K562 (cell line): ENCODE measurements around the gene KLF1. TPM values are rescaled to one million over a fixed set of nuclear protein-coding genes. Genes with fewer than 3 reads are reported as not detected.

Experiments
- ATAC-seq: fragments of 200-7000 bp; cut with Tn5 transposase; 3 replicates; pipeline ENCODE4 v1.9.1; 2020; ENCODE audit warnings: moderate library complexity
- BruUV-seq: library from RNA; stranded (reverse); fragments of 400-500 nt; replicated peaks from 2 replicates; lab custom pipeline; 2021; lab: Mats Ljungman, UMichigan
- CTCF ChIA-PET: fragments of 300-600 bp; formaldehyde crosslinking; extraction: SDS; loops from one replicate; lab custom pipeline; 2021; ENCODE audit warnings: low intra/inter-chr PET ratio; lab: Yijun Ruan, JAX
- POLR2A ChIA-PET: fragments of 300-600, 350-650 bp; sonication (Branson Sonifier 250); formaldehyde crosslinking; extraction: SDS; loops from one replicate; lab custom pipeline; 2021; ENCODE audit warnings: antibody characterized with exemption, inconsistent platforms; lab: Yijun Ruan, JAX
- DNase-seq, 4 experiments: peaks; one replicate each; pipeline versions ENCODE4 v3.0.0 to v3.0.0-alpha.2; 2011 to 2018; ENCODE audit warnings: low spot score in 3 of 4, mixed read lengths in 3 of 4; ENCODE audit errors: extremely low read depth in 1 of 4
- FAIRE-seq: peaks from 2 replicates; lab custom pipeline; 2011; peaks lifted over from hg19 to GRCh38; lab: Jason Lieb, UNC
- H2AFZ ChIP-seq: 2 replicates; pipeline ENCODE4 v1.6.0; 2011; ENCODE audit warnings: low read depth, low read length, control low read depth, inconsistent platforms
- H3K27ac ChIP-seq: fragments of 200-600 bp; 3 replicates; pipeline ENCODE4 v1.8.0; 2011; ENCODE audit warnings: low read depth, mild to moderate bottlenecking, control low read depth, inconsistent platforms, low read length, moderate library complexity, mixed read lengths; ENCODE audit errors: extremely low read depth
- H3K27me3 ChIP-seq, 2 experiments: fragments of 300-600 bp in 1 of 2; 2 replicates in 1 of 2; 3 replicates in 1 of 2; pipeline versions ENCODE4 v1.6.0 to v1.8.0; 2011; ENCODE audit warnings: inconsistent platforms in 2 of 2, low read length in 2 of 2, mild to moderate bottlenecking in 1 of 2, mixed read lengths in 1 of 2, moderate library complexity in 1 of 2; ENCODE audit not compliant: control insufficient read depth in 2 of 2, insufficient read depth in 2 of 2
- H3K36me3 ChIP-seq: fragments of 300-600 bp; 3 replicates; pipeline ENCODE4 v1.8.0; 2011; ENCODE audit warnings: mild to moderate bottlenecking, low read length, inconsistent platforms; ENCODE audit not compliant: control insufficient read depth, insufficient read depth
- H3K4me1 ChIP-seq, 2 experiments: fragments of 200-600 bp in 1 of 2; replicated peaks in 1 of 2; 2 replicates in 1 of 2; 3 replicates in 1 of 2; pipeline versions ENCODE4 v1.5.1 to v1.8.0; 2011; ENCODE audit warnings: inconsistent platforms in 2 of 2, low read length in 2 of 2, mild to moderate bottlenecking in 1 of 2, mixed read lengths in 1 of 2, moderate library complexity in 1 of 2; ENCODE audit not compliant: control insufficient read depth in 2 of 2, insufficient read depth in 2 of 2
- H3K4me2 ChIP-seq: 2 replicates; pipeline ENCODE4 v1.6.1; 2011; ENCODE audit warnings: low read length, control low read depth, inconsistent platforms, mixed read lengths; ENCODE audit not compliant: insufficient read depth
- H3K4me3 ChIP-seq: fragments of 200-600 bp; sonication (generic), shearing (Covaris generic); 2 replicates; pipeline ENCODE4 v1.5.1; 2016; ENCODE audit warnings: control low read depth, inconsistent platforms
- H3K79me2 ChIP-seq: fragments of 200-600 bp; 3 replicates; pipeline ENCODE4 v1.8.0; 2011; ENCODE audit warnings: low read length, inconsistent platforms; ENCODE audit not compliant: control insufficient read depth, insufficient read depth
- H3K9ac ChIP-seq, 2 experiments: 2 replicates each; pipeline versions ENCODE4 v1.6.0 to v1.6.1; 2011; ENCODE audit warnings: low read depth in 2 of 2, low read length in 2 of 2, control low read depth in 1 of 2, inconsistent platforms in 1 of 2, mild to moderate bottlenecking in 1 of 2, mixed read lengths in 1 of 2; ENCODE audit not compliant: insufficient read depth in 1 of 2
- H3K9me1 ChIP-seq: one replicate; pipeline ENCODE4 v1.6.0; 2011; ENCODE audit warnings: inconsistent platforms, mild to moderate bottlenecking, low read length, moderate library complexity; ENCODE audit not compliant: control insufficient read depth, insufficient read depth
- H3K9me3 ChIP-seq: replicated peaks from 2 replicates; pipeline ENCODE4 v1.5.1; 2011; ENCODE audit warnings: low read depth, low read length, inconsistent platforms; ENCODE audit not compliant: control insufficient read depth, insufficient read depth
- H4K20me1 ChIP-seq: replicated peaks from 2 replicates; pipeline ENCODE4 v1.6.1; 2011; ENCODE audit warnings: low read length, inconsistent platforms, mixed read lengths; ENCODE audit not compliant: control insufficient read depth, insufficient read depth
- AFF4 ChIP-seq: sonication (generic); formaldehyde crosslinking; IDR thresholded peaks from 2 replicates; pipeline ENCODE4 v1.8.0; 2023; ENCODE audit warnings: mild to moderate bottlenecking, missing genetic modification reagents
- CCNT2 ChIP-seq: IDR thresholded peaks from 2 replicates; pipeline ENCODE4 v1.6.1; 2011; ENCODE audit warnings: borderline replicate concordance, low read depth, mild to moderate bottlenecking, moderate library complexity, mixed read lengths, low read length; ENCODE audit not compliant: insufficient read length; ENCODE audit errors: extremely low read depth
- DMBX1 ChIP-seq: fragments of 250-450 bp; sonication (Bioruptor Pico); IDR thresholded peaks from 2 replicates; pipeline ENCODE4 v1.8.0; 2022; ENCODE audit warnings: inconsistent platforms, mild to moderate bottlenecking, moderate library complexity, borderline replicate concordance
- FOXP1 ChIP-seq: sonication (generic); formaldehyde crosslinking; IDR thresholded peaks from 2 replicates; pipeline ENCODE4 v1.8.0; 2022; ENCODE audit warnings: mild to moderate bottlenecking, missing genetic modification reagents
- MED1 ChIP-seq: sonication (generic); formaldehyde crosslinking; IDR thresholded peaks from 2 replicates; pipeline ENCODE4 v1.8.1; 2023; ENCODE audit warnings: missing genetic modification reagents, borderline replicate concordance
- MXI1 ChIP-seq: IDR thresholded peaks from 2 replicates; pipeline ENCODE4 v1.6.1; 2011; ENCODE audit warnings: low read depth, mild to moderate bottlenecking, improper control_type of control experiment, low read length
- NEUROD1 ChIP-seq: fragments of 150-350 bp; IDR thresholded peaks from 2 replicates; pipeline ENCODE4 v1.6.1; 2014; ENCODE audit warnings: borderline replicate concordance, low read length, low read depth; ENCODE audit not compliant: partially characterized antibody
- NFYB ChIP-seq: IDR thresholded peaks from 2 replicates; pipeline ENCODE4 v1.6.1; 2011; ENCODE audit warnings: mild to moderate bottlenecking, moderate library complexity; ENCODE audit not compliant: insufficient read length; ENCODE audit errors: extremely low read depth
- POU5F1 ChIP-seq: fragments of 150-350 bp; IDR thresholded peaks from 2 replicates; pipeline ENCODE4 v1.6.1; 2014; ENCODE audit warnings: borderline replicate concordance, low read length, low read depth, mild to moderate bottlenecking; ENCODE audit not compliant: partially characterized antibody
- SIN3B ChIP-seq: fragments of 450-650 bp; IDR thresholded peaks from 2 replicates; pipeline ENCODE4 v1.6.1; 2017; ENCODE audit warnings: low read depth, mild to moderate bottlenecking, moderate library complexity
- TEAD1 ChIP-seq, 2 experiments: fragments of 450-650 bp in 1 of 2; sonication (generic) in 1 of 2; formaldehyde crosslinking; IDR thresholded peaks; 2 replicates each; pipeline versions ENCODE4 v1.4.0 to v1.8.0; 2020 to 2022; ENCODE audit warnings: mild to moderate bottlenecking in 2 of 2, missing genetic modification reagents in 1 of 2
- VEZF1 ChIP-seq: fragments of 200-800 bp; sonication (Bioruptor generic); IDR thresholded peaks from 2 replicates; pipeline ENCODE4 v1.6.1; 2017; ENCODE audit warnings: missing genetic modification characterization, missing compliant biosample characterization
- ZNF282 ChIP-seq: sonication (generic); formaldehyde crosslinking; IDR thresholded peaks from 2 replicates; pipeline ENCODE4 v1.8.1; 2023; ENCODE audit warnings: missing genetic modification reagents
- WGBS: fragments of 100-300 bp; shearing (Covaris generic); methylation state at CpG from one replicate; pipeline ENCODE4 v1.1.6; 2016; ENCODE audit warnings: low coverage, mixed read lengths; ENCODE audit not compliant: insufficient coverage; ENCODE audit errors: missing lambda C conversion rate; 5-methylcytosine and 5-hydroxymethylcytosine counted together
- in situ Hi-C: fragments of 300-500 bp; cut with MboI; formaldehyde crosslinking; loops from 4 replicates; pipeline ENCODE4 v1.15.0; 2018; ENCODE audit warnings: inconsistent platforms, mixed read lengths
- intact Hi-C: fragments of 100-400 bp; cut with micrococcal nuclease; formaldehyde crosslinking; loops from 2 replicates; pipeline ENCODE4 v1.14.2; 2022
- polyA plus RNA-seq, 8 experiments: library from polyadenylated mRNA; depleted of rRNA in 4 of 8; stranded (reverse) in 5 of 8; unstranded in 3 of 8; fragments of >200 nt; fragmentation: Nextera tagmentation in 2 of 8; fragmentation: Illumina TruSeq in 1 of 8; extraction: Ambion mirVana in 2 of 8; extraction: Trizol in 1 of 8; gene quantifications; 2 replicates each; pipeline versions ENCODE4 v1.2.1 to v1.2.3, GENCODE V29; 2011 to 2014; ENCODE audit warnings: inconsistent platforms in 1 of 8, missing spikeins in 1 of 8
- total RNA-seq, 7 experiments: library from RNA; depleted of rRNA in 6 of 7; stranded (reverse); fragments of >200 nt in 6 of 7; fragmentation: Illumina TruSeq in 2 of 7; extraction: Trizol in 2 of 7; gene quantifications; 2 replicates each; pipeline versions ENCODE4 v1.2.1 to v1.2.3, GENCODE V29; 2011 to 2021; ENCODE audit warnings: low replicate concordance in 1 of 7

KLF1 gene
- total and polyA plus RNA-seq, 9 of the 15 experiments (the other 6 are each of a cell fraction or from before 2014, with no cell fraction given) = 8.4 to 163 (median 47.3) TPM

- 0 out of 2 replicates have a peak, but pooled peaks have one; percentile 2 for TF ChIP-seq AFF4
- TF ChIP-seq DMBX1 (CRISPR knock-in tag) = no peak
- 0 out of 2 replicates have a peak, but pooled peaks have one; percentile 28 for TF ChIP-seq MED1 (CRISPR knock-in tag)
Measured at GRCh38 chr19:12891553-12892021, 4.6 kb upstream of the KLF1 start (continued).

- under 1% methylated on average over 44 of the region's 49 CpGs for WGBS
- peak within 1 kb of the TSS; percentile 95 for H3K4me2 ChIP-seq
- H4K20me1 ChIP-seq = peaks cover 5% of the 10 kb centered on the region; the same call in 1 of the 2 replicates
- H3K79me2 ChIP-seq = peaks cover 38% of the 10 kb centered on the region
- H3K36me3 ChIP-seq = peaks cover 28% of the 10 kb centered on the region; the same call in 2 of the 3 replicates
- peak within 1 kb of the TSS; percentile 68 for H3K27ac ChIP-seq
- H3K4me3 ChIP-seq = peak within 1 kb of the TSS; percentile 88
- no peaks in the 10 kb centered on the region for H3K9me1 ChIP-seq
- DNase-seq (peak; percentile 90 to 99 (median 95)), FAIRE-seq (peak; percentile 100), ATAC-seq (peak; percentile 91)
- in situ Hi-C loops (no loop called here), intact Hi-C loops (loop anchor here (1.0 kb wide), 1 partner anchor 28 kb away; the partner anchor contains the start of gene SYCE2)
- BruUV-seq = no TSS peak
- peak within 1 kb of the TSS; percentile 71 to 99 for H3K9ac ChIP-seq
- H3K4me1 ChIP-seq = peaks cover 15 to 50% of the 10 kb centered on the region in 2 experiments; a peak in 4 of 5 replicates
- H2AFZ ChIP-seq = peak within 1 kb of the TSS; percentile 69
- POLR2A ChIA-PET = interaction anchor here (0.6 to 1.9 kb wide), 20 partner anchors 8 to 168 kb away, joined by 3 to 8 read pairs (median 4); partner anchors contain the start of genes DNASE2 and SYCE2
- CTCF ChIA-PET = no interaction called here
- H3K9me3 ChIP-seq = no peaks in the 10 kb centered on the region
- H3K27me3 ChIP-seq = no peaks in the 10 kb centered on the region
- peak in 1 of 2 experiments; percentile 87; a peak in 2 of 4 replicates for TF ChIP-seq TEAD1 (CRISPR knock-in tag; IDR thresholded peaks at IDR 0.05)
- TF ChIP-seq NFYB = peak; percentile 50
- TF ChIP-seq VEZF1 = peak; percentile 85
- peak; percentile 61 for TF ChIP-seq MXI1
- no peak for TF ChIP-seq POU5F1
- TF ChIP-seq CCNT2 = no peak
- TF ChIP-seq NEUROD1 = peak; percentile 99
- TF ChIP-seq SIN3B = peak; percentile 99
- peak; percentile 19; the same call in 1 of the 2 replicates for TF ChIP-seq ZNF282
- TF ChIP-seq FOXP1 (CRISPR knock-in tag) = peak; percentile 72; the same call in 1 of the 2 replicates
Measured at GRCh38 chr19:12890787-12891552, 4.0 kb upstream of the KLF1 start, which contains the start of gene GCDH. Gene GCDH, plus strand, starts transcription at chr19:12891160. Its CDS starts 145 bp downstream, at chr19:12891305.
